ENCODE data around the gene PLEKHA6. TPM values are rescaled to one million over a fixed set of nuclear protein-coding genes. Genes with fewer than 3 reads are reported as not detected.
A peak's percentile ranks its signal among the peaks of the same experiment; 100 is the strongest.

PLEKHA6 gene
- total RNA-seq, 6 donors from 2014 or later, result 3.3 to 6.9 (median 4.9) TPM

DNA sequence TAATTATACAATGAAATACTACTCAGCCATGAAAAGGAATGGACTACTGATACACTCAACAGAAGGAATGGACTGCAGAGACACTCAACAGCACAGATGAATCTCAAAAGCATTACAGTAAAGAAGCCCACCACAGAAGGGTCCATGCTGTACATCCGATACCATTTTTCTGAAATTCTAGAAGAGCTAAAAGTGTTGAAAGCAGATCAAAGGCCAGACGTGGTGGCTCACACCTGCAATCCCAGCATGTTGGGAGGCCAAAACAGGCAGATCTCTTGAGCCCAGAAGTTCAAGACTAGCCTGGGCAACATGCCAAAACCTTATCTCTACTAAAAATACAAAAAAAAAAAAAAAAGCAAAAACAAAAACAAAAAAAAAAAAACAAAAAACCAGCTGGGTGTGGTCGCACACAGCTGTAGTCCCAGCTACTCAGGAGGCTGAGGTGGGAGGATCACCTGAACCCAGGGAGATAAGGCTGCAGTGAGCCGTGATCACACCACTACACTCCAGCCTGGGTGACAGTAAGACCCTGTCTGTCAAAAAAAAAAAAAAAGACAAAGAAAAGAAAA lies 36.4 kb upstream of the PLEKHA6 start:
- no peak overlapping the region for H3K27ac ChIP-seq
- 84 to 90% methylated on average over 4 of the region's 4 CpGs for WGBS, 2 donors
- H3K27me3 ChIP-seq, result no peaks in the 10 kb centered on the region
- no peaks in the 10 kb centered on the region for H3K9me3 ChIP-seq
- H3K36me3 ChIP-seq, result peaks cover 0 to 40% (median 9%) of the 10 kb centered on the region in 4 donors
- TF ChIP-seq POLR2AphosphoS5 (IDR thresholded peaks at IDR 0.05) (no peak), EP300 (IDR thresholded peaks at IDR 0.05) (no peak), POLR2A (IDR thresholded peaks at IDR 0.05) (no peak)
- TF ChIP-seq, protein P1, sequence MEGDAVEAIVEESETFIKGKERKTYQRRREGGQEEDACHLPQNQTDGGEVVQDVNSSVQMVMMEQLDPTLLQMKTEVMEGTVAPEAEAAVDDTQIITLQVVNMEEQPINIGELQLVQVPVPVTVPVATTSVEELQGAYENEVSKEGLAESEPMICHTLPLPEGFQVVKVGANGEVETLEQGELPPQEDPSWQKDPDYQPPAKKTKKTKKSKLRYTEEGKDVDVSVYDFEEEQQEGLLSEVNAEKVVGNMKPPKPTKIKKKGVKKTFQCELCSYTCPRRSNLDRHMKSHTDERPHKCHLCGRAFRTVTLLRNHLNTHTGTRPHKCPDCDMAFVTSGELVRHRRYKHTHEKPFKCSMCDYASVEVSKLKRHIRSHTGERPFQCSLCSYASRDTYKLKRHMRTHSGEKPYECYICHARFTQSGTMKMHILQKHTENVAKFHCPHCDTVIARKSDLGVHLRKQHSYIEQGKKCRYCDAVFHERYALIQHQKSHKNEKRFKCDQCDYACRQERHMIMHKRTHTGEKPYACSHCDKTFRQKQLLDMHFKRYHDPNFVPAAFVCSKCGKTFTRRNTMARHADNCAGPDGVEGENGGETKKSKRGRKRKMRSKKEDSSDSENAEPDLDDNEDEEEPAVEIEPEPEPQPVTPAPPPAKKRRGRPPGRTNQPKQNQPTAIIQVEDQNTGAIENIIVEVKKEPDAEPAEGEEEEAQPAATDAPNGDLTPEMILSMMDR (IDR thresholded peaks at IDR 0.05), result no peak
- ATAC-seq (ENCODE audit: low FRiP score in 2 of 2) (no peak), DNase-seq (no peak)
- H3K4me1 ChIP-seq, result no peaks in the 10 kb centered on the region
- no peak overlapping the region for H3K4me3 ChIP-seq

DNA sequence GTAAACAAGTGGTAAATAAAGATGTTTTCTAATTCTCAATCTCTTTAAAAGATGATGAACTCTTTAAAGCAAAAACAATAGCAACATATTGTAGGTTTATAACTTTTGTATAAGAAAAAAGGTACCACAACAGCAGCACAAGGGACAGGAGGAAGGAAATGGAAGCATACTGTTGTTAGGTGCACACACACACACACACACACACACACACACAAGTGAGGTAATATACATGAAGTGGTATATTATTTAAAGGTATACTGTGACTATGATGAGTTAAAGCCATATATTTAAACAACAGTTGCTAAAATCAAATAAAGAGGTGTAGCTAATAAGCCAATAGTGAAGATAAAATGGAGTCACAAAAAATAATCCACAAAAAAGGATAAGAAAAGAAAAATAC lies 31.9 kb upstream of the PLEKHA6 start:
- TF ChIP-seq, protein P1 (IDR thresholded peaks at IDR 0.05), result no peak
- no peaks in the 10 kb centered on the region for H3K9me3 ChIP-seq
- H3K4me1 ChIP-seq, result no peaks in the 10 kb centered on the region
- no peak for DNase-seq
- H3K27me3 ChIP-seq, result no peaks in the 10 kb centered on the region
- no peak overlapping the region for H3K27ac ChIP-seq
- H3K36me3 ChIP-seq, result peaks cover 0 to 2% (median 0%) of the 10 kb centered on the region in 4 donors
- no peak for ATAC-seq (ENCODE audit: low FRiP score in 2 of 2)
- H3K4me3 ChIP-seq, result no peak overlapping the region

DNA sequence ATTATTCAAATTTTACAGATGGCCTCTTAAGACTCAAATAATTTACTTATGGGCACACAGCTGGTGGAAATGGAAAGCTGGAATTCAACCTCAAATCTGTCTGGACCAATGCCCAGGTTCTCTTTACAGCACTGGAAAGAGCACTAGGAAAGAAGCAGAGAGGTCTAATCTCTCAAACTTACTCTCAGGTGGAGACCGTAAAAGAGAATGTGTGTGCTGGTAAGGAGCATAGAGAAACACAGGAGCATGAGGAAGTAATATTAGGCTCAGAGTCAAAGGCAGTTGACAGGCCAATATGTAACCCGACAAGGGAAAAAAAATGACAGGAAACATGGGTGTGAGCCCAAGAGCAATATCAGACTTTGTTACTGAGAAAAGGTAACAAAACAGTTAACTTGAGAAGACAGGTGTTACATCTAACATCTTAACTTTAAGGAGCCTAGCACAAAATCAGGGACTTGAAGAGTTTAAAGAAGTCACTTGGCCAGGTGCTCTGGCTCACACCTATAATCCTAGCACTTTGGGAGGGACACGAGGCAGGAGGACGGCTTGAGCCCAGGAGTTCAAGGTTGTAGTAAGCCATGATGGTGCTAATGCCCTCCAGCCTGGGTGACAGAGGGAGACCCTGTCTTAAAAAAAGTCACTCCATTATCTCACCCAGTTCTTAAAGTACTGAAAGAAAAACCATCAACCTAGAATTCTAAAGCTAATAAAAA lies 31.2 kb upstream of the PLEKHA6 start:
- Histone ChIP-seq H3K27me3 (no peaks in the 10 kb centered on the region), H3K27ac (no peak overlapping the region), H3K36me3 (no peaks in the 10 kb centered on the region), H3K4me3 (no peak overlapping the region), H3K9me3 (no peaks in the 10 kb centered on the region), H3K4me1 (no peaks in the 10 kb centered on the region)
- DNase-seq (no peak), ATAC-seq (ENCODE audit: low FRiP score in 2 of 2) (no peak)
- TF ChIP-seq POLR2AphosphoS5 (IDR thresholded peaks at IDR 0.05) (no peak), POLR2A (IDR thresholded peaks at IDR 0.05) (no peak), EP300 (IDR thresholded peaks at IDR 0.05) (no peak)
- TF ChIP-seq, protein P1 (IDR thresholded peaks at IDR 0.05), result no peak
- 38 to 43% methylated on average over 4 of the region's 4 CpGs for WGBS, 2 donors

- H3K27ac ChIP-seq, result no peak overlapping the region
- no peaks in the 10 kb centered on the region for H3K36me3 ChIP-seq
- no peaks in the 10 kb centered on the region for H3K4me1 ChIP-seq
- no peak overlapping the region for H3K4me3 ChIP-seq
- ATAC-seq (ENCODE audit: low FRiP score in 2 of 2) (no peak), DNase-seq (no peak)
- no peak for TF ChIP-seq POLR2AphosphoS5 (IDR thresholded peaks at IDR 0.05)
- no peak for TF ChIP-seq EP300 (IDR thresholded peaks at IDR 0.05)
- no peaks in the 10 kb centered on the region for H3K27me3 ChIP-seq
- 95 to 97% methylated on average over 2 of the region's 2 CpGs for WGBS, 2 donors
- H3K9me3 ChIP-seq, result no peaks in the 10 kb centered on the region
Measured at GRCh38 chr1:204385727-204386126, 26.0 kb upstream of the PLEKHA6 start.

- WGBS, 2 donors, result 63 to 72% methylated on average over 7 of the region's 7 CpGs
- Histone ChIP-seq H3K36me3 (no peaks in the 10 kb centered on the region), H3K27ac (no peak overlapping the region), H3K4me3 (no peak overlapping the region), H3K27me3 (no peaks in the 10 kb centered on the region), H3K9me3 (no peaks in the 10 kb centered on the region), H3K4me1 (no peaks in the 10 kb centered on the region)
- ATAC-seq (ENCODE audit: low FRiP score in 2 of 2) (no peak), DNase-seq (peak in 1 of 2 donors; percentile 29)
- no peak for TF ChIP-seq EP300 (IDR thresholded peaks at IDR 0.05)
- TF ChIP-seq, protein P1 (IDR thresholded peaks at IDR 0.05), result no peak
- TF ChIP-seq POLR2A (IDR thresholded peaks at IDR 0.05), result no peak
- TF ChIP-seq POLR2AphosphoS5 (IDR thresholded peaks at IDR 0.05), result no peak
Measured at GRCh38 chr1:204384636-204385352, 25.1 kb upstream of the PLEKHA6 start.
